Panc1 (cell line): Measurements from ENCODE around the gene COL28A1. TPM values are rescaled to one million over a fixed set of nuclear protein-coding genes. Genes with fewer than 3 reads are reported as not detected.
A peak's percentile ranks its signal among the peaks of the same experiment; 100 is the strongest.

Experiments
- ATAC-seq: fragments of 200-7000 bp; cut with Tn5 transposase; 2 replicates; pipeline ENCODE4 v1.9.1; 2020; ENCODE audit warnings: mild to moderate bottlenecking, moderate library complexity
- Bru-seq: library from RNA; stranded (reverse); fragments of 400-500 nt; gene quantifications from one replicate; lab custom pipeline; 2021; lab: Mats Ljungman, UMichigan
- BruChase-seq, 2 experiments: library from RNA; stranded (reverse); fragments of 400-500 nt; gene quantifications; one replicate each; lab custom pipeline; 2021; lab: Mats Ljungman, UMichigan
- BruUV-seq: library from RNA; stranded (reverse); fragments of 400-500 nt; replicated peaks from 2 replicates; lab custom pipeline; 2021; lab: Mats Ljungman, UMichigan
- CTCF ChIA-PET: fragments of 300-600 bp; sonication (Branson Sonifier 250); formaldehyde crosslinking; loops from one replicate; lab custom pipeline; 2022; ENCODE audit warnings: antibody characterized with exemption; lab: Charles Lee
- POLR2A ChIA-PET: fragments of 300-600 bp; sonication (Branson Sonifier 250); formaldehyde crosslinking; loops from one replicate; lab custom pipeline; 2022; ENCODE audit warnings: antibody characterized with exemption; lab: Charles Lee
- DNase-seq: peaks from one replicate; pipeline ENCODE4 v3.0.0-alpha.2; 2010; ENCODE audit warnings: low read depth, low spot score
- H3K27ac ChIP-seq: 2 replicates; pipeline ENCODE4 v1.5.1; 2011; ENCODE audit warnings: mild to moderate bottlenecking, low read length, inconsistent platforms
- H3K27me3 ChIP-seq: fragments of 200-500 bp; sonication (Bioruptor generic); 2 replicates; pipeline ENCODE4 v1.6.0; 2014; ENCODE audit warnings: low read length, inconsistent platforms; ENCODE audit not compliant: control insufficient read depth, insufficient read depth
- H3K36me3 ChIP-seq: fragments of 200-500 bp; sonication (Bioruptor generic); 2 replicates; pipeline ENCODE4 v1.5.1; 2014; ENCODE audit warnings: inconsistent platforms, mild to moderate bottlenecking, low read length, moderate library complexity; ENCODE audit not compliant: control insufficient read depth, insufficient read depth
- H3K4me1 ChIP-seq: 2 replicates; pipeline ENCODE4 v1.5.1; 2011; ENCODE audit warnings: inconsistent platforms, mild to moderate bottlenecking, low read length, moderate library complexity; ENCODE audit not compliant: control insufficient read depth, insufficient read depth
- H3K4me3 ChIP-seq, 2 experiments: 2 replicates each; pipeline ENCODE4 v1.5.1; 2011 to 2012; ENCODE audit warnings: low read depth in 2 of 2, low read length in 2 of 2, mild to moderate bottlenecking in 2 of 2, inconsistent platforms in 1 of 2, moderate library complexity in 1 of 2
- H3K9me3 ChIP-seq: fragments of 200-500 bp; sonication (Bioruptor generic); 2 replicates; pipeline ENCODE4 v1.5.1; 2014; ENCODE audit warnings: low read depth, mild to moderate bottlenecking, inconsistent platforms, low read length, moderate library complexity; ENCODE audit not compliant: control insufficient read depth, insufficient read depth
- CTCF ChIP-seq: fragments of 450-650 bp; IDR thresholded peaks from 2 replicates; pipeline ENCODE4 v1.5.1; 2017; ENCODE audit warnings: mild to moderate bottlenecking
- POLR2AphosphoS5 ChIP-seq: IDR thresholded peaks from 2 replicates; pipeline ENCODE4 v1.6.1; 2012; ENCODE audit warnings: mild to moderate bottlenecking, low read depth, low read length, moderate library complexity
- REST ChIP-seq, 2 experiments: IDR thresholded peaks; 2 replicates each; pipeline ENCODE4 v1.6.1; 2011 to 2012; ENCODE audit warnings: low read depth in 2 of 2, control low read depth in 1 of 2, low read length in 1 of 2, mild to moderate bottlenecking in 1 of 2, moderate library complexity in 1 of 2; ENCODE audit not compliant: insufficient read depth in 1 of 2
- SIN3A ChIP-seq: IDR thresholded peaks from 2 replicates; pipeline ENCODE4 v1.6.1; 2012; ENCODE audit warnings: low read depth, mild to moderate bottlenecking, low read length, moderate library complexity, borderline replicate concordance; ENCODE audit not compliant: insufficient read depth
- TCF7L2 ChIP-seq: IDR thresholded peaks from 2 replicates; pipeline ENCODE4 v1.6.1; 2011; ENCODE audit warnings: mild to moderate bottlenecking, low read depth, low read length, inconsistent platforms
- in situ Hi-C: cut with HindIII; loops from 2 replicates; pipeline ENCODE4 v1.10.0; 2016; ENCODE audit warnings: low sequenced_read_pairs, low pct_unique_long_range_greater_than_20kb
- intact Hi-C: fragments of 100-400 bp; cut with micrococcal nuclease; formaldehyde crosslinking; loops from one replicate; pipeline ENCODE4 v1.10.0; 2022; ENCODE audit not compliant: unreplicated experiment
- long read RNA-seq: library from polyadenylated mRNA; unstranded; transcript quantifications from one replicate; pipeline ENCODE4 v2.0.0, GENCODE V29; 2021; ENCODE audit not compliant: unreplicated experiment
- polyA plus RNA-seq: library from polyadenylated mRNA; unstranded; fragments of >200 nt; gene quantifications from one replicate; pipeline ENCODE4 v1.2.1, GENCODE V29; 2012; ENCODE audit warnings: missing spikeins; ENCODE audit not compliant: insufficient read length
- total RNA-seq: library from RNA; stranded (reverse); gene quantifications from one replicate; pipeline ENCODE4 v1.2.1, GENCODE V29; 2021; ENCODE audit not compliant: unreplicated experiment

The COL28A1 gene
- not detected for total RNA-seq
- not detected for polyA plus RNA-seq
- Bru-seq, nascent RNA: percentile 12 among the genes with signal in this experiment
- percentile 16 among the genes with signal in this experiment for BruChase-seq, experiment 1, labeled RNA remaining after a 2-hour chase
- BruChase-seq, experiment 2, labeled RNA remaining after a 6-hour chase: percentile 10 among the genes with signal in this experiment
- long read RNA-seq: 0 reads

GRCh38 chr7:7535691-7536090 is at the start of gene COL28A1:
TSS of gene COL28A1 (minus strand) at chr7:7535873. CDS start at chr7:7532875, 2,998 bp downstream.
- Histone ChIP-seq H3K27ac (no peak within 1 kb of the TSS), H3K4me3 (no peak within 1 kb of the TSS), H3K27me3 (peaks cover 25% of the 10 kb centered on the region), H3K9me3 (no peaks in the 10 kb centered on the region), H3K36me3 (no peaks in the 10 kb centered on the region), H3K4me1 (no peaks in the 10 kb centered on the region)
- intact Hi-C loops (loop anchor here (10.0 kb wide), 1 partner anchor 561 kb away; no protein-coding TSS in a partner anchor), in situ Hi-C loops (no loop called here)
- no peak for DNase-seq
- TF ChIP-seq SIN3A: no peak
- TF ChIP-seq CTCF: no peak
- TF ChIP-seq TCF7L2: no peak
- TF ChIP-seq REST (IDR thresholded peaks at IDR 0.05; ENCODE audit: insufficient read depth in 1 of 2, low read depth in 2 of 2, low read length in 1 of 2): no peak
- TF ChIP-seq POLR2AphosphoS5: no peak
- no TSS peak for BruUV-seq
- POLR2A ChIA-PET: interaction anchor here (0.6 kb wide), 1 partner anchor 15 kb away, joined by 3 read pairs; no protein-coding TSS in a partner anchor
- no peak for ATAC-seq
- CTCF ChIA-PET: no interaction called here

- no peaks in the 10 kb centered on the region for H3K9me3 ChIP-seq
- BruUV-seq: no TSS peak
- in situ Hi-C loops (no loop called here), intact Hi-C loops (no loop called here)
- TF ChIP-seq REST (IDR thresholded peaks at IDR 0.05; ENCODE audit: insufficient read depth in 1 of 2, low read depth in 2 of 2, low read length in 1 of 2) (no peak), POLR2AphosphoS5 (no peak), CTCF (no peak), SIN3A (no peak), TCF7L2 (no peak)
- POLR2A ChIA-PET: no interaction called here
- H3K27me3 ChIP-seq: no peaks in the 10 kb centered on the region
- CTCF ChIA-PET: no interaction called here
- DNase-seq (no peak), ATAC-seq (no peak)
- H3K4me1 ChIP-seq: no peaks in the 10 kb centered on the region
- H3K4me3 ChIP-seq: no peak overlapping the region
- 0 out of 2 replicates have a peak, but pooled peaks cover 2% of the 10 kb centered on the region for H3K36me3 ChIP-seq
- no peak overlapping the region for H3K27ac ChIP-seq
Measured at GRCh38 chr7:7584653-7585052, 49.0 kb upstream of the COL28A1 start.
